ENCODE results near the gene CPEB4.

- TF ChIP-seq CTCF (IDR thresholded peaks at IDR 0.05; ENCODE audit: insufficient read depth, low read length, poor library complexity, severe bottlenecking) (no peak), EZH2phosphoT487 (conservative IDR thresholded peaks at IDR 0.05; ENCODE audit: low read length) (no peak)
Observed at GRCh38 chr5:173896631-173897030, 8.5 kb downstream of the CPEB4 start.

All from SU-DHL-6 (cell line).